Thoracic aorta (tissue), 2 donors: Measurements from ENCODE around the gene ZNF750. TPM values are rescaled to one million over a fixed set of nuclear protein-coding genes. Genes with fewer than 3 reads are reported as not detected.

ENCODE experiments used
- ATAC-seq: fragments of 150-250 bp; one replicate; pipeline ENCODE4 v1.8.0; 2017; ENCODE audit warnings: low read depth; ENCODE audit not compliant: insufficient number of reproducible peaks, low FRiP score
- DNase-seq: peaks from one replicate; pipeline ENCODE4 v3.0.0-alpha.2; 2020; ENCODE audit warnings: low spot score
- H3K27ac ChIP-seq, 2 donors: fragments of 200-600 bp; sonication (generic); 1 replicate in 1 of 2; 2 replicates in 1 of 2; pipeline ENCODE4 v1.5.1; 2016; ENCODE audit warnings: mild to moderate bottlenecking in 2 of 2, moderate library complexity in 2 of 2
- H3K27me3 ChIP-seq: fragments of 200-600 bp; sonication (generic); replicated peaks from 2 replicates; pipeline ENCODE4 v1.6.0; 2016; ENCODE audit warnings: mild to moderate bottlenecking; ENCODE audit not compliant: insufficient read depth
- H3K36me3 ChIP-seq: fragments of 200-600 bp; sonication (generic); one replicate; pipeline ENCODE4 v1.5.1; 2016
- H3K4me1 ChIP-seq, 2 donors: fragments of 200-600 bp; sonication (generic); 1 replicate in 1 of 2; 2 replicates in 1 of 2; pipeline versions ENCODE4 v1.5.1 to v1.6.0; 2016; ENCODE audit warnings: low read depth in 2 of 2, mild to moderate bottlenecking in 1 of 2; ENCODE audit not compliant: control insufficient read depth in 1 of 2
- H3K4me3 ChIP-seq: fragments of 200-600 bp; sonication (generic); 2 replicates; pipeline ENCODE4 v1.5.1; 2016; ENCODE audit warnings: mild to moderate bottlenecking
- H3K9me3 ChIP-seq: fragments of 200-600 bp; sonication (generic); 2 replicates; pipeline ENCODE4 v1.5.1; 2016
- total RNA-seq, 2 donors: library from RNA; depleted of rRNA; stranded (reverse); fragments of >200 nt; gene quantifications; one replicate each; pipeline versions ENCODE4 v1.1.0 to v1.2.3, GENCODE V29; 2016
- TF ChIP-seq, protein P1 (sequence below): fragments of 200-600 bp; sonication (generic); IDR thresholded peaks from one replicate; pipeline ENCODE4 v1.5.1; 2019; ENCODE audit warnings: antibody characterized with exemption

ZNF750 gene
- total RNA-seq, 2 donors from 2014 or later: not detected

DNA sequence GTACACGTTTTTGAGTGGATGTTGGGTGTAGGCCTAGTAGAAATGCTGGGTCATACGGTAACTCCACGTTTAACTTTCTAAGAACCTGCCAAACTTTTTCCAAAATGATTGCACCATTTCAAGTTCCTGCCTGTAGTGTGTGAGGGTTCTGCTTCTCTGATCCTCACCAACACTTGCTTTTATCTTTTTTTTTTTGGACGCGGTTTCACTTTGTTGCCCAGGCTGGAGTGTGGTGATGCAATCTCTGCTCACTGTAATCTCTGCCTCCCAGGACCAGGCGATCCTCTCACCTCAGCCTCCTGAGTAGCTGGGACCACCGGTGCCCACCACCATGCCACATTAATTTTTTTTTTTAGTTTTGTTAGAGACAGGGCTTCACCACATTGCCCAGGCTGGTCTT lies 23.5 kb downstream of the ZNF750 start:
- ATAC-seq (no peak), DNase-seq (no peak)
- TF ChIP-seq, protein P1, sequence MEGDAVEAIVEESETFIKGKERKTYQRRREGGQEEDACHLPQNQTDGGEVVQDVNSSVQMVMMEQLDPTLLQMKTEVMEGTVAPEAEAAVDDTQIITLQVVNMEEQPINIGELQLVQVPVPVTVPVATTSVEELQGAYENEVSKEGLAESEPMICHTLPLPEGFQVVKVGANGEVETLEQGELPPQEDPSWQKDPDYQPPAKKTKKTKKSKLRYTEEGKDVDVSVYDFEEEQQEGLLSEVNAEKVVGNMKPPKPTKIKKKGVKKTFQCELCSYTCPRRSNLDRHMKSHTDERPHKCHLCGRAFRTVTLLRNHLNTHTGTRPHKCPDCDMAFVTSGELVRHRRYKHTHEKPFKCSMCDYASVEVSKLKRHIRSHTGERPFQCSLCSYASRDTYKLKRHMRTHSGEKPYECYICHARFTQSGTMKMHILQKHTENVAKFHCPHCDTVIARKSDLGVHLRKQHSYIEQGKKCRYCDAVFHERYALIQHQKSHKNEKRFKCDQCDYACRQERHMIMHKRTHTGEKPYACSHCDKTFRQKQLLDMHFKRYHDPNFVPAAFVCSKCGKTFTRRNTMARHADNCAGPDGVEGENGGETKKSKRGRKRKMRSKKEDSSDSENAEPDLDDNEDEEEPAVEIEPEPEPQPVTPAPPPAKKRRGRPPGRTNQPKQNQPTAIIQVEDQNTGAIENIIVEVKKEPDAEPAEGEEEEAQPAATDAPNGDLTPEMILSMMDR: no peak
- Histone ChIP-seq H3K36me3 (peaks cover 15% of the 10 kb centered on the region), H3K4me1 (no peaks in the 10 kb centered on the region), H3K9me3 (peaks cover 9% of the 10 kb centered on the region), H3K4me3 (no peak overlapping the region), H3K27me3 (no peaks in the 10 kb centered on the region), H3K27ac (no peak overlapping the region)

- Histone ChIP-seq H3K27ac (no peak overlapping the region), H3K4me1 (no peaks in the 10 kb centered on the region), H3K36me3 (peaks cover 19% of the 10 kb centered on the region), H3K4me3 (no peak overlapping the region), H3K9me3 (peaks cover 9% of the 10 kb centered on the region), H3K27me3 (no peaks in the 10 kb centered on the region)
- ATAC-seq (no peak), DNase-seq (no peak)
- TF ChIP-seq, protein P1: no peak
Observed at GRCh38 chr17:82815790-82816305, 24.0 kb downstream of the ZNF750 start.

DNA sequence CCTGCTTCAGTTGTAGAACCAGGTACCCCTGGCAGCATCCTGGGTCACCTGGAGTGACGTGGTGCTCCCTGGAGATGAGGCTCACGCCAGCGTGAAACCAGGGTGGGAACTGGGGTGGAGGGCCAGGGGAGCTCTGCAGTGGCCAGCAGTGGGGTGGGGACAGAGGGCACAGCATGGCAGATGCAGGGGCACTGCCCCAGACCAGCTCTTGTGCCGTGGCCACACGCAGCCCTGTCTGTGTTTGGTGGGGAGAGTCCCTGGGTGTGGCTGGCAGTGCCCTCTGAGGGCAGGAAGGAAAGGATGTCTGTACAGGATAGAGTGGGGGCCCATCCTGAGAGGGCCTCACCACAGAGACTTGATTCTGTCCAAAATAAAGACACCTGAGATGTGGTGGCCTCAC lies 24.5 kb downstream of the ZNF750 start:
- Histone ChIP-seq H3K36me3 (peaks cover 19% of the 10 kb centered on the region), H3K27me3 (no peaks in the 10 kb centered on the region), H3K9me3 (peaks cover 5% of the 10 kb centered on the region), H3K27ac (no peak overlapping the region), H3K4me1 (no peaks in the 10 kb centered on the region), H3K4me3 (no peak overlapping the region)
- ATAC-seq (no peak), DNase-seq (no peak)
- TF ChIP-seq, protein P1: no peak

- TF ChIP-seq, protein P1: no peak
- H3K4me3 ChIP-seq: no peak overlapping the region
- H3K4me1 ChIP-seq: peaks cover 2% of the 10 kb centered on the region in 2 donors
- H3K27me3 ChIP-seq: no peaks in the 10 kb centered on the region
- no peak overlapping the region for H3K27ac ChIP-seq
- peaks cover 19% of the 10 kb centered on the region for H3K36me3 ChIP-seq
- no peaks in the 10 kb centered on the region for H3K9me3 ChIP-seq
- DNase-seq (no peak), ATAC-seq (no peak)
Observed at GRCh38 chr17:82814834-82815233, 25.0 kb downstream of the ZNF750 start.

- Histone ChIP-seq H3K27me3 (no peaks in the 10 kb centered on the region), H3K36me3 (peaks cover 15% of the 10 kb centered on the region), H3K27ac (no peak overlapping the region), H3K4me1 (peaks cover 6 to 9% of the 10 kb centered on the region in 2 donors), H3K4me3 (no peak overlapping the region), H3K9me3 (no peaks in the 10 kb centered on the region)
- DNase-seq: no peak
- ATAC-seq: no peak
- TF ChIP-seq, protein P1: no peak
Observed at GRCh38 chr17:82813299-82814051, 26.3 kb downstream of the ZNF750 start.
